Lower leg skin (tissue), 3 donors: ENCODE results near the gene GIGYF2.

Experiments used
- CTCF ChIP-seq, 3 donors: fragments of 450-650 bp; IDR thresholded peaks; one replicate each; pipeline ENCODE4 v1.5.1; 2016; ENCODE audit warnings: antibody characterized with exemption in 3 of 3, mild to moderate bottlenecking in 3 of 3, moderate library complexity in 2 of 3
- POLR2A ChIP-seq, 2 donors: fragments of 450-650 bp; IDR thresholded peaks; one replicate each; pipeline ENCODE4 v1.6.1; 2016 to 2017; ENCODE audit warnings: antibody characterized with exemption in 2 of 2, mild to moderate bottlenecking in 1 of 2, moderate library complexity in 1 of 2

GRCh38 chr2:232652505-232652851, 44.7 kb upstream of the GIGYF2 start:
- TF ChIP-seq CTCF (IDR thresholded peaks at IDR 0.05): no peak
- TF ChIP-seq POLR2A (IDR thresholded peaks at IDR 0.05): no peak
